GM23338 (cell line): ENCODE measurements around the gene OR4K5. TPM values are rescaled to one million over a fixed set of nuclear protein-coding genes. Genes with fewer than 3 reads are reported as not detected.

Experiments
- ATAC-seq: fragments of 200-7000 bp; cut with Tn5 transposase; 3 replicates; pipeline ENCODE4 v1.9.1; 2020
- DNase-seq: peaks from one replicate; pipeline ENCODE4 v3.0.0-alpha.2; 2015; ENCODE audit warnings: low spot score
- H2AFZ ChIP-seq: fragments of 200-600 bp; sonication (generic); 2 replicates; pipeline ENCODE4 v1.8.0; 2016; ENCODE audit warnings: antibody characterized with exemption, mild to moderate bottlenecking, moderate library complexity
- H3F3A ChIP-seq: fragments of 200-600 bp; sonication (generic); replicated peaks from 2 replicates; pipeline ENCODE4 v1.8.0; 2017; ENCODE audit warnings: antibody characterized with exemption, mixed run types, low read depth
- H3K27ac ChIP-seq: fragments of 200-600 bp; sonication (generic); 2 replicates; pipeline ENCODE4 v1.6.1; 2016; ENCODE audit warnings: low read depth
- H3K27me3 ChIP-seq: fragments of 200-600 bp; sonication (generic); 2 replicates; pipeline ENCODE4 v1.8.0; 2016; ENCODE audit warnings: mild to moderate bottlenecking, mixed run types, moderate library complexity; ENCODE audit not compliant: insufficient read depth
- H3K36me3 ChIP-seq: fragments of 200-600 bp; sonication (generic); 2 replicates; pipeline ENCODE4 v1.8.0; 2016; ENCODE audit warnings: mild to moderate bottlenecking; ENCODE audit not compliant: insufficient read depth
- H3K4me1 ChIP-seq: fragments of 200-600 bp; sonication (generic); 2 replicates; pipeline ENCODE4 v1.8.0; 2016; ENCODE audit warnings: mild to moderate bottlenecking, moderate library complexity; ENCODE audit not compliant: insufficient read depth
- H3K4me2 ChIP-seq: fragments of 200-600 bp; sonication (generic); 2 replicates; pipeline ENCODE4 v1.7.1; 2017; ENCODE audit warnings: mixed run types
- H3K4me3 ChIP-seq: fragments of 200-600 bp; sonication (generic); 2 replicates; pipeline ENCODE4 v1.6.1; 2016; ENCODE audit warnings: mixed run types
- H3K79me2 ChIP-seq: fragments of 200-600 bp; sonication (generic); replicated peaks from 2 replicates; pipeline ENCODE4 v1.8.0; 2017; ENCODE audit warnings: mild to moderate bottlenecking; ENCODE audit not compliant: insufficient read depth
- H3K9me2 ChIP-seq: fragments of 200-600 bp; sonication (generic); 2 replicates; pipeline ENCODE4 v1.8.0; 2017; ENCODE audit not compliant: insufficient read depth
- H4K20me1 ChIP-seq: fragments of 200-600 bp; sonication (generic); replicated peaks from 2 replicates; pipeline ENCODE4 v1.8.0; 2017; ENCODE audit warnings: mild to moderate bottlenecking; ENCODE audit not compliant: insufficient read depth
- H3K27ac Mint-ChIP-seq: 2 replicates; pipeline ENCODE4 v1.8.0; 2020; ENCODE audit warnings: inconsistent platforms, mild to moderate bottlenecking, moderate library complexity, mixed read lengths
- H3K27me3 Mint-ChIP-seq: 3 replicates; pipeline ENCODE4 v1.8.0; 2022; ENCODE audit warnings: low read depth, mild to moderate bottlenecking, moderate library complexity, mixed read lengths, inconsistent platforms; ENCODE audit not compliant: insufficient read depth, poor library complexity
- H3K36me3 Mint-ChIP-seq: 3 replicates; pipeline ENCODE4 v1.8.0; 2021; ENCODE audit warnings: low read depth, mild to moderate bottlenecking, inconsistent platforms, moderate library complexity, mixed read lengths
- H3K4me1 Mint-ChIP-seq: 3 replicates; pipeline ENCODE4 v1.8.0; 2020; ENCODE audit warnings: mild to moderate bottlenecking, inconsistent platforms, mixed read lengths
- H3K4me3 Mint-ChIP-seq: 3 replicates; pipeline ENCODE4 v1.8.0; 2021; ENCODE audit warnings: moderate library complexity, mild to moderate bottlenecking, inconsistent platforms, mixed read lengths
- H3K9me3 Mint-ChIP-seq: 3 replicates; pipeline ENCODE4 v1.8.0; 2020; ENCODE audit warnings: moderate library complexity, mild to moderate bottlenecking, inconsistent platforms, mixed read lengths
- CREB1 ChIP-seq: fragments of 250-450 bp; sonication (Bioruptor Pico); IDR thresholded peaks from 2 replicates; pipeline ENCODE4 v1.5.0; 2020; ENCODE audit warnings: low read depth, mild to moderate bottlenecking, moderate library complexity
- CTCF ChIP-seq, 2 experiments: fragments of 200-600 bp in 1 of 2; sonication (generic) in 1 of 2; conservative IDR thresholded peaks; 2 replicates each; pipeline versions ENCODE4 v1.5.1 to v1.6.1; 2016 to 2017; ENCODE audit warnings: antibody characterized with exemption in 2 of 2, low read depth in 2 of 2, mild to moderate bottlenecking in 2 of 2, moderate library complexity in 1 of 2
- ETS1 ChIP-seq: IDR thresholded peaks from 2 replicates; pipeline ENCODE4 v1.6.1; 2016; ENCODE audit warnings: antibody characterized with exemption
- EZH2 ChIP-seq: fragments of 200-600 bp; sonication (generic); IDR thresholded peaks from one replicate; pipeline ENCODE4 v1.8.0; 2017; ENCODE audit warnings: antibody characterized with exemption, mild to moderate bottlenecking, low read depth; ENCODE audit not compliant: unreplicated experiment
- EZH2phosphoT487 ChIP-seq: fragments of 200-600 bp; sonication (generic); IDR thresholded peaks from one replicate; pipeline ENCODE4 v1.8.1; 2018; ENCODE audit warnings: antibody characterized with exemption; ENCODE audit not compliant: unreplicated experiment
- JUNB ChIP-seq: IDR thresholded peaks from one replicate; pipeline ENCODE4 v1.6.1; 2016; ENCODE audit warnings: antibody characterized with exemption; ENCODE audit not compliant: unreplicated experiment
- NANOG ChIP-seq: IDR thresholded peaks from 2 replicates; pipeline ENCODE4 v1.6.1; 2016; ENCODE audit warnings: antibody characterized with exemption, borderline replicate concordance
- POLR2AphosphoS5 ChIP-seq: IDR thresholded peaks from 2 replicates; pipeline ENCODE4 v1.6.1; 2016; ENCODE audit warnings: antibody characterized with exemption, low read depth
- REST ChIP-seq: IDR thresholded peaks from one replicate; pipeline ENCODE4 v1.6.1; 2018; ENCODE audit warnings: antibody characterized with exemption; ENCODE audit not compliant: unreplicated experiment
- STAT1 ChIP-seq: IDR thresholded peaks from one replicate; pipeline ENCODE4 v1.6.1; 2016; ENCODE audit warnings: antibody characterized with exemption; ENCODE audit not compliant: unreplicated experiment
- ZNF114 ChIP-seq: fragments of 250-450 bp; sonication (Bioruptor Pico); IDR thresholded peaks from 2 replicates; pipeline ENCODE4 v1.5.0; 2020; ENCODE audit warnings: mild to moderate bottlenecking, moderate library complexity
- ZNF331 ChIP-seq: fragments of 250-450 bp; sonication (Bioruptor Pico); IDR thresholded peaks from 2 replicates; pipeline ENCODE4 v1.5.0; 2020; ENCODE audit warnings: low read depth, mild to moderate bottlenecking, moderate library complexity
- ZNF462 ChIP-seq: fragments of 250-450 bp; sonication (Bioruptor Pico); IDR thresholded peaks from 2 replicates; pipeline ENCODE4 v1.5.0; 2020; ENCODE audit warnings: mild to moderate bottlenecking, moderate library complexity
- long read RNA-seq: library from polyadenylated mRNA; unstranded; transcript quantifications from one replicate; pipeline ENCODE4 v2.0.0, GENCODE V29; 2020; ENCODE audit not compliant: unreplicated experiment
- polyA plus RNA-seq: library from polyadenylated mRNA; unstranded; fragments of >200 nt; fragmentation: Nextera tagmentation; extraction: Ambion mirVana; gene quantifications from 2 replicates; pipeline ENCODE4 v1.2.1, GENCODE V29; 2016
- total RNA-seq: library from RNA; depleted of rRNA; stranded (reverse); fragments of >200 nt; shearing (Covaris generic); gene quantifications from 2 replicates; pipeline ENCODE4 v1.2.3, GENCODE V29; 2014; rRNA removed

OR4K5 gene
- not detected in 2 replicates for total RNA-seq
- polyA plus RNA-seq = not detected in 2 replicates
- long read RNA-seq = 0 reads

GRCh38 chr14:19920021-19920657 lies at the start of gene OR4K5:
TSS of gene OR4K5 (plus strand) at chr14:19920607. CDS start at chr14:19920607, 0 bp downstream.
- Histone ChIP-seq H3F3A (no peaks in the 10 kb centered on the region), H3K27me3 (no peaks in the 10 kb centered on the region), H3K4me2 (no peak within 1 kb of the TSS), H3K4me1 (no peaks in the 10 kb centered on the region), H3K27ac (no peak within 1 kb of the TSS), H3K9me2 (no peaks in the 10 kb centered on the region), H2AFZ (no peak within 1 kb of the TSS), H4K20me1 (no peaks in the 10 kb centered on the region), H3K4me3 (no peak within 1 kb of the TSS), H3K79me2 (no peaks in the 10 kb centered on the region), H3K36me3 (peaks cover 40% of the 10 kb centered on the region)
- H3K36me3 Mint-ChIP-seq = peaks cover 3% of the 10 kb centered on the region; the same call in 1 of the 3 replicates
- no peak within 1 kb of the TSS for H3K27ac Mint-ChIP-seq
- H3K9me3 Mint-ChIP-seq = peaks cover under 1% of the 10 kb centered on the region; the same call in 2 of the 3 replicates
- no peaks in the 10 kb centered on the region for H3K4me1 Mint-ChIP-seq
- TF ChIP-seq JUNB = no peak
- TF ChIP-seq ZNF331 (CRISPR knock-in tag) = no peak
- TF ChIP-seq EZH2 = no peak
- TF ChIP-seq STAT1 = no peak
- TF ChIP-seq ZNF114 (CRISPR knock-in tag) = no peak
- TF ChIP-seq NANOG = no peak
- no peak for TF ChIP-seq CREB1 (CRISPR knock-in tag)
- TF ChIP-seq EZH2phosphoT487 = no peak
- no peak for TF ChIP-seq CTCF (conservative IDR thresholded peaks at IDR 0.05; ENCODE audit: low read depth in 2 of 2)
- TF ChIP-seq ZNF462 = no peak
- TF ChIP-seq ETS1 = no peak
- TF ChIP-seq POLR2AphosphoS5 = no peak
- no peak for TF ChIP-seq REST
- no peak for DNase-seq
- ATAC-seq = no peak
- H3K4me3 Mint-ChIP-seq = no peak within 1 kb of the TSS
- no peaks in the 10 kb centered on the region for H3K27me3 Mint-ChIP-seq
